SK-N-SH treated with all-trans-retinoic acid at 6 μM for 48 hours (cell line): ENCODE data around the gene FRYL.

Experiments used
- ESRRG ChIP-seq: fragments of 250-450 bp; sonication (Bioruptor Pico); IDR thresholded peaks from 2 replicates; pipeline ENCODE4 v1.6.1; 2021; ENCODE audit warnings: mild to moderate bottlenecking
- GLIS3 ChIP-seq: fragments of 250-450 bp; sonication (Bioruptor Pico); IDR thresholded peaks from 2 replicates; pipeline ENCODE4 v1.5.0; 2020; ENCODE audit warnings: mild to moderate bottlenecking, moderate library complexity
- PATZ1 ChIP-seq: fragments of 250-450 bp; sonication (Bioruptor Pico); IDR thresholded peaks from 2 replicates; pipeline ENCODE4 v1.8.0; 2020; ENCODE audit warnings: mild to moderate bottlenecking, moderate library complexity, borderline replicate concordance
- POU6F1 ChIP-seq: fragments of 250-450 bp; sonication (Bioruptor Pico); IDR thresholded peaks from 2 replicates; pipeline ENCODE4 v1.8.0; 2021; ENCODE audit warnings: low read depth, mild to moderate bottlenecking, moderate library complexity, borderline replicate concordance
- TCF4 ChIP-seq: fragments of 250-450 bp; sonication (Bioruptor Pico); IDR thresholded peaks from 2 replicates; pipeline ENCODE4 v1.8.0; 2021; ENCODE audit warnings: mild to moderate bottlenecking, moderate library complexity, borderline replicate concordance
- TOX ChIP-seq: fragments of 250-450 bp; sonication (Bioruptor Pico); IDR thresholded peaks from 2 replicates; pipeline ENCODE4 v1.8.0; 2021; ENCODE audit warnings: mild to moderate bottlenecking, moderate library complexity, borderline replicate concordance
- ZC3H10 ChIP-seq: fragments of 250-450 bp; sonication (Bioruptor Pico); IDR thresholded peaks from 2 replicates; pipeline ENCODE4 v1.5.1; 2021; ENCODE audit warnings: mild to moderate bottlenecking, moderate library complexity
- ZFP3 ChIP-seq: fragments of 250-450 bp; sonication (Bioruptor Pico); IDR thresholded peaks from 2 replicates; pipeline ENCODE4 v1.5.0; 2020; ENCODE audit warnings: mild to moderate bottlenecking, moderate library complexity
- ZNF70 ChIP-seq: fragments of 450-650 bp; formaldehyde crosslinking; IDR thresholded peaks from 2 replicates; pipeline ENCODE4 v1.5.0; 2020; ENCODE audit warnings: mild to moderate bottlenecking, moderate library complexity

GRCh38 chr4:48490680-48491513 lies 289.2 kb downstream of the FRYL start:
- TF ChIP-seq ZC3H10, result no peak
- TF ChIP-seq POU6F1 (CRISPR knock-in tag), result no peak
- no peak for TF ChIP-seq TCF4
- no peak for TF ChIP-seq ZNF70 (CRISPR knock-in tag)
- no peak for TF ChIP-seq GLIS3
- TF ChIP-seq PATZ1 (CRISPR knock-in tag), result no peak
- no peak for TF ChIP-seq TOX (CRISPR knock-in tag)
- TF ChIP-seq ESRRG (CRISPR knock-in tag), result no peak
- TF ChIP-seq ZFP3 (CRISPR knock-in tag), result no peak
